ENCODE data around the gene ZDHHC14. TPM values are rescaled to one million over a fixed set of nuclear protein-coding genes. Genes with fewer than 3 reads are reported as not detected.
A peak's percentile ranks its signal among the peaks of the same experiment; 100 is the strongest.

Gene ZDHHC14
- total RNA-seq, 1 donor from 2014 or later: 15.2 TPM

- intact Hi-C loops (cut with DNase I): no loop called here
- no peak overlapping the region for H3K4me3 ChIP-seq
These were observed 344.8 kb downstream of the ZDHHC14 start for GRCh38 chr6:157725836-157726235.

GRCh38 chr6:157726892-157727628, 346.1 kb downstream of the ZDHHC14 start:
- Histone ChIP-seq H3K27ac (peak overlapping the region; percentile 67), H3K36me3 (no peaks in the 10 kb centered on the region), H3K9me3 (no peaks in the 10 kb centered on the region), H3K4me1 (peaks cover 10% of the 10 kb centered on the region), H3K27me3 (no peaks in the 10 kb centered on the region), H3K4me3 (no peak overlapping the region)
- DNase-seq (ENCODE audit: extremely low spot score in 2 of 2): no peak
- TF ChIP-seq POLR2A (IDR thresholded peaks at IDR 0.05): no peak
- TF ChIP-seq POLR2AphosphoS5 (IDR thresholded peaks at IDR 0.05; ENCODE audit: insufficient read depth in 1 of 2, low read depth in 1 of 2): peak; percentile 23 to 79
- intact Hi-C loops (cut with DNase I): no loop called here

More at GRCh38 chr6:157725836-157726235, 344.8 kb downstream of the ZDHHC14 start:
- Histone ChIP-seq H3K36me3 (no peaks in the 10 kb centered on the region), H3K27ac (peak overlapping the region; percentile 67), H3K27me3 (no peaks in the 10 kb centered on the region), H3K4me1 (peaks cover 10% of the 10 kb centered on the region), H3K9me3 (no peaks in the 10 kb centered on the region)
- no peak for DNase-seq (ENCODE audit: extremely low spot score in 2 of 2)
- no peak for TF ChIP-seq CTCF (IDR thresholded peaks at IDR 0.05)
- TF ChIP-seq POLR2AphosphoS5 (IDR thresholded peaks at IDR 0.05; ENCODE audit: insufficient read depth in 1 of 2, low read depth in 1 of 2): no peak
- TF ChIP-seq POLR2A (IDR thresholded peaks at IDR 0.05): no peak

Small RNAs within 50 kb of the gene (microRNA-seq; reads per million reads assigned to microRNA genes)
- gene MIR3692 (ENCODE audit: borderline number of aligned reads, borderline replicate concordance): not detected

Small RNAs within 50 kb of the gene (small RNA-seq; reads per million reads assigned to genes)
- not detected for gene MIR3692

Other genes starting within 250 kb of the ZDHHC14 start
- gene TMEM242, start 57.7 kb upstream of the ZDHHC14 start, total RNA-seq: 6.1 TPM

Measured in vagina (tissue), 2 donors.